NCI-H1694 (cell line): Measurements from ENCODE around the gene GIN1.
A peak's percentile ranks its signal among the peaks of the same experiment; 100 is the strongest.
"Not testable (repeated sequence)": the region's sequence is repeated elsewhere in the genome, so short reads cannot be mapped to it uniquely, and the experiment has no call there.

Experiments used
- DNase-seq: peaks from one replicate; lab custom pipeline; 2025; lab: John Stamatoyannopoulos, UW

The GIN1 gene

GRCh38 chr5:103119765-103120606, at the start of gene GIN1, which contains the start of gene PPIP5K2:
GIN1 (minus strand) TSS chr5:103120138; CDS start chr5:103108707, 11,431 bp downstream.
PPIP5K2 (plus strand) TSS chr5:103120301; CDS start chr5:103129590, 9,289 bp downstream.
- DNase-seq: peak; percentile 94

GRCh38 chr5:103166706-103167105, 46.8 kb upstream of the GIN1 start:
- no peak for DNase-seq

- no peak for DNase-seq
Observed at GRCh38 chr5:103151156-103151555, 31.2 kb upstream of the GIN1 start.

- DNase-seq: no peak
Observed at GRCh38 chr5:103148213-103148612, 28.3 kb upstream of the GIN1 start.

- no peak for DNase-seq
Observed at GRCh38 chr5:103145196-103145595, 25.3 kb upstream of the GIN1 start.

- not testable (repeated sequence) for DNase-seq
Observed at GRCh38 chr5:103142132-103142531, 22.2 kb upstream of the GIN1 start.

GRCh38 chr5:103139264-103139865, 19.4 kb upstream of the GIN1 start:
- DNase-seq: peak; percentile 74

- no peak for DNase-seq
Observed at GRCh38 chr5:103138202-103138690, 18.3 kb upstream of the GIN1 start.

GRCh38 chr5:103135461-103135860, 15.5 kb upstream of the GIN1 start:
- DNase-seq: no peak

- no peak for DNase-seq
Observed at GRCh38 chr5:103133231-103133630, 13.3 kb upstream of the GIN1 start.

- DNase-seq: no peak
Observed at GRCh38 chr5:103132684-103133083, 12.7 kb upstream of the GIN1 start.

GRCh38 chr5:103128202-103128601, 8.3 kb upstream of the GIN1 start:
- no peak for DNase-seq

- DNase-seq: no peak
Observed at GRCh38 chr5:103127292-103127817, 7.4 kb upstream of the GIN1 start.

- no peak for DNase-seq
Observed at GRCh38 chr5:103126557-103126956, 6.6 kb upstream of the GIN1 start.

GRCh38 chr5:103122242-103122641, 2.3 kb upstream of the GIN1 start:
- no peak for DNase-seq

- no peak for DNase-seq
Observed at GRCh38 chr5:103120607-103121200, 766 bp upstream of the GIN1 start.

GRCh38 chr5:103119070-103119764, 721 bp downstream of the GIN1 start:
- peak; percentile 6 for DNase-seq

GRCh38 chr5:103117471-103117991, 2.4 kb downstream of the GIN1 start:
- DNase-seq: no peak

- DNase-seq: no peak
Observed at GRCh38 chr5:103114440-103114839, 5.5 kb downstream of the GIN1 start.

GRCh38 chr5:103112910-103113309, 7.0 kb downstream of the GIN1 start:
- no peak for DNase-seq

- no peak for DNase-seq
Observed at GRCh38 chr5:103111468-103111867, 8.5 kb downstream of the GIN1 start.

GRCh38 chr5:103110403-103110802, 9.5 kb downstream of the GIN1 start:
- DNase-seq: no peak
